Measurements from ENCODE around the gene COL4A3.
"Not testable (repeated sequence)": the region's sequence is repeated elsewhere in the genome, so short reads cannot be mapped to it uniquely, and the experiment has no call there.

COL4A3 gene

GRCh38 chr2:227160164-227160563, 4.3 kb upstream of the COL4A3 start:
- no peak for DNase-seq

DNA sequence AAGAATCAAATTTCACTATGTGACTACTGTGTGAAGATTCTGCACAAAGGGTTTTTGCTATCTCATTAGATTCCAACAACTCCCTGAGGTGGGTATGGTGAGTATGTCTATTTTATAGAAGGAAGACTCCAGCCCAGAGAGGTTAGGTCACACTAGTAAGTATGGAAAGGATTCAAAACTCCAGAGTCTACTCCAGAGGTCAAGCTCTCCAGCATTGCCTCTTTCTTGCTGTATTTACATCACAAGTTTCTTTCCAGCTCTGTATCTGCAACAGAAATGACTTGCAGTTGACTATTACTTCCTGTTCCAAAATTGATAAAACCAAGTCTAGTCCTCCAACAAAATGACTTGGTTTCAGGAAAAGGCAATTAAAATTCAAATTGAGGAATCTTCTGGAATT, 2.5 kb upstream of the COL4A3 start:
- no peak for DNase-seq

DNA sequence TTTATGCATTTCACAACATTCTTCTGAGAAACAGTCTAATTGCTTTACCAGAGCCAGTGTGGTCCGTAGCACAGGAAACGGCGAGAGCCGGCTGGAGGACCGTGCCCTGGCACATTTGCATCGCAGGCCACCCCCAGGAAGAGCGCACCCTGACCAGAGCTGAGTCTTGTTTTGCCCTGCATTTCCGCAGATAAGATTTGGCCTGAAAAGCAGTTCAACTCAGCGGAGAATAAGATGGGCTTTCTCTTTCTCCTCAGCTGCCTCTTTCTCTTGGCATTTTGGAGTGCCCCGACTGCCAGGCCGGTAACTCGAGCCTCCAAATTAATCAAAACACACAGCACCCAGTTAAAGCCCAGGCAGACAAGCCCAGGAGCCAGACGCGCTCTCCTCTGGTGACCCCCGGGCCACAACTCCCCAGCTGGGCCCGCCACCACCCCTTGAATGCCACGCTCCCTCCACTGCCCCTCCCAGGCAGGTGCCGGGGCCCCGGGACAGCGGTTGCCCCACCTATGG, 883 bp upstream of the COL4A3 start:
- no peak for DNase-seq

- DNase-seq = no peak
Measured at GRCh38 chr2:227164763-227165291, 403 bp downstream of the COL4A3 start.

GRCh38 chr2:227171779-227172178, 7.4 kb downstream of the COL4A3 start:
- DNase-seq = not testable (repeated sequence)

DNA sequence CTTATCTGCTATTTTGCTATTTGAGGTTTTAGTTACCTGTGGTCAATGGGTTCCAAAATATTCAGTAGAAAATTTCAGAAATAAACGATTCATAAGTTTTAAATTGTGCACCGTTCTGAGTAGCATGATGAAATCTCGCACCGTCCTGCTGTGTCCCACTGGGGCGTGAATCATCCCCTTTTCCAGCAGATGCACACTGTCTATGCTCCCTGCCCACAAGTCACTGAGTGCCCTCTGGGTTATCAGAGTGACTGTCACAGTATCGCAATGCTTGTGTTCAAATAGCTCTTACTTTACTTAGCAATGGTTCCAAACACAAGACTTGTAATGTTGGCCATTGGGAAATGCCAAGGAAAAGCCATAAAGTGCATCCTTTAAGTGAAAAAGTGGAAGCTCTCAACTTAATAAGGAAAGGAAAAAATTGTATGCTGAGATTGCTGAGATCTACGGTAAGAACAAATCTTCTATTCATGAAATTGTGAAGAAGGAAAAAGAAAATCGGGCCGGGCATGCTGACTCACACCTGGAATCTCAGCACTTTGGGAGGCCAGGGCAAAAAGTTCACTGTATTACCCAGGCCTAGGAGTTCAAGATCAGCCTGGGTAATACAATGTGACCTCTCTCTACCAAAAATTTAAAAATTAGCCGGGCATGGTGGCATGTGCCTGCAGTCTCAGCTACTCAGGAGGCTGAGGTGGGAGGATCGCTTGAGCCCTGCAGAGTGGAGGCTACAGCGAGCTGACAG, 13.3 kb downstream of the COL4A3 start:
- DNase-seq = no peak

DNA sequence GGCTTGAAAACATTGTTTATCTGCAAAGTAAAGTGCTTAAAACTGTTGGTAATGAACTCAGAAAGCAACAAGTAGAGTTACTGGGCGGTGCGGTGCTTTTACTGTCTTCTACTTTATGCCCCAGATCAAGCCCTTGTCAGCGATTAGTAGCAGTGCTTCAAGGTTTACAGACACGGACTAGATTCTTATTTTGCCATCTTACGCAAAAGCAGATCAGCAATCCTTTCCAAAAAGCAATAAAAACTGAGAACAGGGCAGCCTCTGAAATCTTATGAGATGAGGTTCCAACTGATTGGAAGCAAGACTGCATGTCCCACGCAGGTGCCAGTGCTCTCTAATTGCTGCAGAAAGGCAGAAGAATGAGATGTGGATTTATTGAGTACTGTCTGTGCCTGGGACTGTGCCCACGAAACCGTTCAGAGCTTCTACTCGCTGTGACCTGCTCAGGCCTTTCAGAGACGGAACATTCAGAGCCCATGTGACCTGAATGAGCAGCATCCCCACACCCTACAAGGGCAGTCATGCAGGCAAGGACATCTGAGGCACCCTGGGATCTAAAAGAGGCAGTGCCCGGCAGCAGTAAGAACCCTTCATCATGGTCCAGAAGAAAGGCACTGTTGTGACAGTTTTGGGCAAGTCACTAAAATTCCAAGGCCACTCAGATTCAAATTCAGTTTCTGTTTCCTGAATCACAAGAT, 15.7 kb downstream of the COL4A3 start:
- no peak for DNase-seq

GRCh38 chr2:227180770-227181169, 16.3 kb downstream of the COL4A3 start:
- no peak for DNase-seq

DNA sequence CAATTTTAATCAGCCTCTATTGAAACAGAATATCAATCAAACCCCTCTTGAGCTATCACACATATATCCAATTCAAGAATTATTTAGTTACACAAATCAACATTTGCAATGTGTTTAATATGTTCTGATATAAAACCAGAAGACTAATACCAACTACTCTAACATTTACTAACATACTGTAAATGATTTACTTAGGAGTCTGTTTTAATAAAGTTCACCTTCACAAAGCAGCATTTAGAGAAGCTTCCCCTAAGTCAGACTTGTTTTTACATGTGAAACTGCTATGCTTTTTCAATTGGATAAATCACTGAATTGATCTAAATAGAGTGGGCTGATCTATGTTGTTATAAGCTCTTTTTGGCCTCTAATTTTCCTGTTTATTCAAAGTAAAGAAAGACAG, 18.3 kb downstream of the COL4A3 start:
- DNase-seq = no peak

DNA sequence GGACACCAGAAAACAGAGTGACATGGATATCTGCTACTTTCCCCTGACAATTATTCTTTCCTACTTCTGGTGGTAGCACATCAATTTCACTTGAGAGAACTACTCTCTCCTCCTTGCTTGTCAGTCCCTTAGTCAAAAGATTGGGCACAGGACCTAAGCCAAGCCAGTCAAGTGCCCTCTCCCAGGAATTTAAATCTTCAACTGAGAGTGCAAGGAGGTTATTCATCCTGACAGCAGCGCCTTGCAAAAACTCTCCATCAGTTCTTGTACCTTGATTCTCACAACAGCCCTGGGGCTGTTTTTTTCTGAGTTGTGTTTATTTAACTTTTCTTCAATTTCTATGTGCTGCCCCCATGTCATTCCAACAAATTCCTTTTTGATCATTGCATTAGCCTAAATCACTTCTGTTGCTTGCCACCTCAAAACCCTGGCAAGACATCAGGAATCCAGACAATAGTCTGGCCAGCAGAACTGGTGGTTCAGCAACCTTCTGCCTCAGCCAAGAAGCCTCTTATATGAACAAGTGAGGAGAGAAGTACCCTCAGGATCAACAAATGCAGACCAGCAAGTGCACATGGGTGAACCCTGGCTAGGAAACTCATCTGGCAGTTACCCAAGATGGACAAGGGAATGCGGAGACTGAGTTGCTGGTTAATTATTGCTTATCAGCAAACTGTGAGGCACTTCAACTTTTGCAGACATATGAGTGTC, 19.4 kb downstream of the COL4A3 start:
- DNase-seq = no peak

DNA sequence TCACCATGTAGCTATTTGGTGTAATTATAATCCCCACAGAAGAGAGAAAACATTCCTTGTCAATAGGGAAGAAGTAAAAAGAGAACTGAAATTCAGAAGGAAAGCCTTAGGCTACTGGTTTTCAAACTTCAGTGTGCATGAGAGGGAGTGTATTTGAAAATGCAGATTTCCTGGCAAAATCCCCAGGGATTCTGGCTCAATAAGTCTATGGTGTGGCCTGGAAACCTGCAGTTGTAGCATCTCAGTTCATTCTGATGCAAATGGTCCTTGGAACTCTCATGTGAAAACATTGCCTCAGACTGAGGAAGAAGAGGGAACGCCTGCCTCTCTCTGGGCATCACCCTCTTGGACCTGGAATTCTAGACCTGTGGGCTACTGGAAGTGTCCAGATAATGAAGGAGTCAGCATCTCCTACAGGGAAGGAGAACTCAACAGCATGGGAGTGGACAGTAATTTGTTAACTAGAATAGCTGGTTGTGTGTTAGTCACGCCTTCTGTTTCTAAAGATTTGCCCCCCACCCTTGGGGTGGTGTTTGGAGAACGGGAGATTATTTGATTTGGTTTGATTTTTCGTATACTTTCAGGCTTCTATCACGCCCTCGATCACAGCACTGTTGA, 21.3 kb downstream of the COL4A3 start:
- DNase-seq = no peak

- DNase-seq = no peak
Measured at GRCh38 chr2:227186751-227187150, 22.3 kb downstream of the COL4A3 start.

- no peak for DNase-seq
Measured at GRCh38 chr2:227188292-227188691, 23.9 kb downstream of the COL4A3 start.

DNA sequence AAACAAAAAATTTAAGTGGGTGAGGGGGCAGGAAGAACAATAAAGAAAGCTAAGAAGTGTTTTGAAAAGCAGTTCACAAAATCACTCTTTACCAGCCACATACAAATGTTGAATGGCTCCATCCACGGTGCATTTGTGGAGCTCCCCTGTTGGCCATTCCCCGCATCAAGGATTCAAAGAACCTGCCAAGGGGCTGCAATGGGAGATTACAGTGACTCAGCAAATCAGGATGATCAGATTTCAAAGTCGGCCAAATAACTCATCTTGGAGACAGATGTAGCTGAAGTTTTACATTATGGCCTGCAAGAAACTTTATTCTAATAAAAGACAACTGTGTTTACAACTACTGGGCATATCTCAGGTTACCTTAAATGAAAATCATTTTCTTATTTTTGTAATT, 26.9 kb downstream of the COL4A3 start:
- DNase-seq = no peak

DNA sequence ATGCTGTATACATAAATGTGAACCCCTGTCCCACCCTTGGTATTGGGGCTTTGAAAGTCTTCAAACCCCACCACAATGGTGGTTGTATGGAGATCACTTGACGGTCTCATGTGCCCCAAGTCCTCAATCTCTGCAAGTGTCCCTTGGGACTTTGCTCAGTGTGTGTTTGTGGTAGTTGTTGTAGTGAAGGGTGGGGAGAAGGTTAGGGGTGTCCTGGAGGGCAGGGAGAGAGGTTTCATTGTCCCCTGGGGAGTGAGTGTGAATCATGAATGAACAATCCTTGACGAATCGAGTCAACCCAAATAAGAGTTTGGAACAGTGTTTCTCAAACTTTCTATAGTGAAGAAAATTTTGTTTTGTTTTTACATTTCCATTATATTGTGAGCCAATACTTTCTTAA, 28.1 kb downstream of the COL4A3 start:
- no peak for DNase-seq

DNA sequence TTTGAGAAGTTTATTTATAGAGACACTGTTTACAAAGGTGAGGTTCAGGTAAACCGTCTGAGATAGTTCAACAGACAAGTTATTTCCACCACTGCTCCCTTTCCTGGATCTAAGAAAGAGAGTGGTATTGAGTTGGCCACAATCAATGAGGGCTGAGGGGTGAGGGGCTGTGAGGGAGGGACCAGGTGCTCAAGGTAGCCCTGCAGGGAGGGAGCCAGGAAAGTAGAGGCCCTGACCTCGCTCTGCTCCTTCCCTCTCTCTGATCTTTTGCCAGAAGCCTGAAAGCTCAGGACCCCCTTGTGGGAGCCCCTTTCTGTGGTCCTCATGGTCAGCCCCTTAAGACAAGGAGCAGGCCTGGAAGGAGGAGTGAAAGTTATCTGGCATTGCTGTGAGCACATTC, 29.8 kb downstream of the COL4A3 start:
- DNase-seq = no peak

DNA sequence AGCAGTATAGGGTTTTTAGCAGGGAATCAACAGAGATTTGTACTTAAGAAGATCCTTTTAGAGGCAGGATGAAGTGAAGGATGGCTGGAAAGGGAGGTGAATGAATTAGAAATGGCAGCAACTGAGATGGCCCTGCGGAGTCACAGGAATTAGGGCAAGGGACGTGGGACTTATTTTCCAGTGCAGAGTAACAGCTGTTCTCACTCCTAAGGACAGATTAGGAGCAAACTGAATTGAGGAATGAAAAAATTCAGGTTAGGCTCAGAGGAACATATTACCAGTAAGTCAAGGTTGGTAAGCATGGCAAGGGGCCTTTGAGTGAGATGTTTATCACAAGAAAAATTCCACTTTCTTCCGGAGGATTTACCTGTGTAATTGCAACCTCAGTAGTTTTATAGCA, 34.4 kb downstream of the COL4A3 start:
- no peak for DNase-seq

GRCh38 chr2:227201771-227202170, 37.3 kb downstream of the COL4A3 start:
- DNase-seq = no peak

DNA sequence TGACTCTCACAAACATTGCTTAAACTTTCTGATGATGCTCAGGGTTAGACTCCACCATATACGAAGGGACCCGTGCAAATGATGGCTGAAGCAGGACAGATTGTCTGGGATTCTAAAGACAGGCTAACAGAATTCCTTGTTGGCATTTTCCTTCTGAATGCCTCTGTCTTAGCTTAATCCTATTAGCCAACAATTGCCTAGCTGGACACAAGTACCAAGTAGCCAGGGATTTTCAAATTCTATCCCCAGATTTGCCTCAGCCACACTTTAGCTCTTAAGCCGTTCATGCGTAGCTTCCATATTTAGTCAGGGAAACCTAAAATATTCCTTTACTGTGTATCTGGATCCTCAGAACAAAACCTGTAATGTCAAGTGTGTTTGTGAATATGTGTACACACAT, 40.0 kb downstream of the COL4A3 start:
- DNase-seq = no peak

DNA sequence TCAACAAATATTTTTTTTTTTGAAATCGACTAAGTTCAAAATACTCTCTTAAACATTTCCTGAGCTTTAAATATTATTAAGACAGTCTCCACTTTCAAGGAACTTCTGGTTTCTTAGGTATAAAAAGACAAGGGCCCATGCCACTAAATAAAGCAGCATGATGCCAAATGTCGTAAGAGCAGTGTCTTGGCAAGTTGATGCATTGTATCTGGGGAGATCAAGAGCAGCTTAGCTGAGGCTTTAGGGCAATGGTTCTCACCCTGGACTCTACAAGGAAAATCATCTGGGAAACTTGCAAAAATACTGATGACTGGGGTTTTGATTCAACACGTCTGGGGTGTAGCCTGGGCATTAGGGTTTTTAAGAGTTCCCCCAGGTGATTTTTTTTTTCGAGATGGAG, 41.3 kb downstream of the COL4A3 start:
- no peak for DNase-seq

- no peak for DNase-seq
Measured at GRCh38 chr2:227206406-227206805, 42.0 kb downstream of the COL4A3 start.

GRCh38 chr2:227207573-227207972, 43.1 kb downstream of the COL4A3 start:
- DNase-seq = no peak

DNA sequence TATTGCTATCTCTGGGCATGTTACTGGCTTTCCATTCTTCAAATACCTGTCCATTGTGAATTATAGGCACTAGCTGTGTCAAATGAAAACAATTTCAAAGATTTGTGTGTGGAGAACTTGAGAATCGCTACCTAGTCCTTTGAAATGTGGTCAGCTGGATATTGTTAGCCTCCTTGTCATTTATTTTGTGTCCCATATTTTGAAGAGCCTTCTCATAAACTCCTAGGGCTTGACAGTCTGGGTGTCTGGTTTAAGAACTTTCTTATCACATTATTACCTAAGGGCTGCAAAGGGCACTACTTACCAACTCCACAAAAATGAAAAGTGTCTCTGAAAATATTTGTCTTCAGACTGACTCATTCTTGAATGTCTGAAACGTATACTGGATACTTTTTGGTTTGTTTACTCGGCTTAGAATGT, 50.2 kb downstream of the COL4A3 start:
- DNase-seq = no peak

Measured in cerebellar nuclear complex (tissue), 1 donor.